Stimulated activated CD4-positive, alpha-beta T cell treated with anti-CD3 and anti-CD28 coated beads, Interleukin-12 subunit alpha, Interleukin-12 subunit beta, amount 100 ng/mL, for 24 hours (primary cell): Measurements from ENCODE around the gene LHX4.

Source experiments
- DNase-seq, 2 experiments: peaks; one replicate each; pipeline ENCODE4 v3.0.0-alpha.2; 2020; ENCODE audit warnings: low read depth in 2 of 2

Gene LHX4

GRCh38 chr1:180299479-180300221 is 69.6 kb downstream of the LHX4 start:
- DNase-seq, result no peak

GRCh38 chr1:180301135-180301742 is 71.2 kb downstream of the LHX4 start:
- DNase-seq, result no peak

- no peak for DNase-seq
These were observed 79.3 kb downstream of the LHX4 start for GRCh38 chr1:180309338-180309737.

- DNase-seq, result no peak
These were observed 80.0 kb downstream of the LHX4 start for GRCh38 chr1:180310095-180310494.

- no peak for DNase-seq
These were observed 81.1 kb downstream of the LHX4 start for GRCh38 chr1:180311011-180311730.

- no peak for DNase-seq
These were observed 82.9 kb downstream of the LHX4 start for GRCh38 chr1:180312926-180313325.

GRCh38 chr1:180327089-180327488 is 97.0 kb downstream of the LHX4 start:
- no peak for DNase-seq
